Measurements from ENCODE around the gene AVP. TPM values are rescaled to one million over a fixed set of nuclear protein-coding genes. Genes with fewer than 3 reads are reported as not detected.

AVP gene
- total and polyA plus RNA-seq, 9 of the 15 experiments (the other 6 are each of a cell fraction or from before 2014, with no cell fraction given): not detected

- TF ChIP-seq GABPA (tag; conservative IDR thresholded peaks at IDR 0.05; ENCODE audit: low read depth) (no peak), ZNF707 (CRISPR knock-in tag; conservative IDR thresholded peaks at IDR 0.05) (no peak), ZNF77 (CRISPR knock-in tag; IDR thresholded peaks at IDR 0.05) (no peak), FOXK1 (CRISPR knock-in tag; IDR thresholded peaks at IDR 0.05; ENCODE audit: borderline replicate concordance) (no peak), HOXB6 (CRISPR knock-in tag; IDR thresholded peaks at IDR 0.05; ENCODE audit: borderline replicate concordance) (no peak)
- TF ChIP-seq, protein P1, sequence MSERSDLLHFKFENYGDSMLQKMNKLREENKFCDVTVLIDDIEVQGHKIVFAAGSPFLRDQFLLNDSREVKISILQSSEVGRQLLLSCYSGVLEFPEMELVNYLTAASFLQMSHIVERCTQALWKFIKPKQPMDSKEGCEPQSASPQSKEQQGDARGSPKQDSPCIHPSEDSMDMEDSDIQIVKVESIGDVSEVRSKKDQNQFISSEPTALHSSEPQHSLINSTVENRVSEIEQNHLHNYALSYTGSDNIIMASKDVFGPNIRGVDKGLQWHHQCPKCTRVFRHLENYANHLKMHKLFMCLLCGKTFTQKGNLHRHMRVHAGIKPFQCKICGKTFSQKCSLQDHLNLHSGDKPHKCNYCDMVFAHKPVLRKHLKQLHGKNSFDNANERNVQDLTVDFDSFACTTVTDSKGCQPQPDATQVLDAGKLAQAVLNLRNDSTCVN (CRISPR knock-in tag; IDR thresholded peaks at IDR 0.05): no peak
Measured at GRCh38 chr20:3071266-3071609, 13.3 kb downstream of the AVP start (continued).

DNA sequence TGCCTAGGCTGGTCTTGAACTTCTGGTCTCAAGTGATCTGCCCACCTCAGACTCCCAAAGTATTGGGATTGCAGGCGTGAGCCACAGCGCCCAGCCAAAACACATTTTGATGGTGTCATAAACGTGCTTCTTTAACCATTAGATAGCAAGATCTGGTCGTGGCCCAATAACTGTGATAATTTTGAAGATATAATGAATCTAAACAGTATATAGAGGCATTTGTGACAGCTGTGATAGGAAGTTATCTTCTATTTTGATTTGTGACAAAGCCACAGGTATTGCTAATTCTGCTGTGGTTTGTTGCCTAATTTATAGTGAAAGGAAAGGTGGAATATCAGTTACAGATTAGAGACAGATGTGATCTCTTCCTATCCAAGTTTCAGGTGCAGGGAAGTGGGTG, 13.8 kb downstream of the AVP start:
- Histone ChIP-seq H3K9me3 (replicated peaks; ENCODE audit: control insufficient read depth, insufficient read depth, low read depth, low read length) (no peaks in the 10 kb centered on the region), H4K20me1 (replicated peaks; ENCODE audit: control insufficient read depth, insufficient read depth, low read length) (no peaks in the 10 kb centered on the region), H3K27me3 (ENCODE audit: control insufficient read depth in 2 of 2, insufficient read depth in 2 of 2, low read length in 2 of 2) (no peaks in the 10 kb centered on the region), H3K4me2 (ENCODE audit: insufficient read depth, low read length) (no peak overlapping the region), H3K9me1 (ENCODE audit: control insufficient read depth, insufficient read depth, low read length) (no peaks in the 10 kb centered on the region), H3K27ac (ENCODE audit: extremely low read depth, low read depth, low read length) (no peak overlapping the region), H2AFZ (ENCODE audit: low read depth, low read length) (no peak overlapping the region), H3K4me1 (replicated peaks in 1 of 2; ENCODE audit: control insufficient read depth in 2 of 2, insufficient read depth in 2 of 2, low read length in 2 of 2) (peaks cover 4 to 18% of the 10 kb centered on the region in 2 experiments; a peak in 4 of 5 replicates), H3K36me3 (ENCODE audit: control insufficient read depth, insufficient read depth, low read length) (no peaks in the 10 kb centered on the region), H3K4me3 (no peak overlapping the region), H3K79me2 (ENCODE audit: control insufficient read depth, insufficient read depth, low read length) (no peaks in the 10 kb centered on the region), H3K9ac (ENCODE audit: insufficient read depth in 1 of 2, low read depth in 2 of 2, low read length in 2 of 2) (no peak overlapping the region)
- CTCF ChIA-PET (ENCODE audit: low intra/inter-chr PET ratio): no interaction called here
- POLR2A ChIA-PET: no interaction called here
- FAIRE-seq (no peak), DNase-seq (ENCODE audit: extremely low read depth in 1 of 4, low spot score in 3 of 4) (no peak), ATAC-seq (no peak)
- no TSS peak for BruUV-seq (replicated peaks)
- 35% methylated on average over 4 of the region's 4 CpGs for WGBS (ENCODE audit: insufficient coverage, low coverage, missing lambda C conversion rate)
- in situ Hi-C loops (cut with MboI): no loop called here
- intact Hi-C loops (cut with micrococcal nuclease): no loop called here
- TF ChIP-seq, protein P2, sequence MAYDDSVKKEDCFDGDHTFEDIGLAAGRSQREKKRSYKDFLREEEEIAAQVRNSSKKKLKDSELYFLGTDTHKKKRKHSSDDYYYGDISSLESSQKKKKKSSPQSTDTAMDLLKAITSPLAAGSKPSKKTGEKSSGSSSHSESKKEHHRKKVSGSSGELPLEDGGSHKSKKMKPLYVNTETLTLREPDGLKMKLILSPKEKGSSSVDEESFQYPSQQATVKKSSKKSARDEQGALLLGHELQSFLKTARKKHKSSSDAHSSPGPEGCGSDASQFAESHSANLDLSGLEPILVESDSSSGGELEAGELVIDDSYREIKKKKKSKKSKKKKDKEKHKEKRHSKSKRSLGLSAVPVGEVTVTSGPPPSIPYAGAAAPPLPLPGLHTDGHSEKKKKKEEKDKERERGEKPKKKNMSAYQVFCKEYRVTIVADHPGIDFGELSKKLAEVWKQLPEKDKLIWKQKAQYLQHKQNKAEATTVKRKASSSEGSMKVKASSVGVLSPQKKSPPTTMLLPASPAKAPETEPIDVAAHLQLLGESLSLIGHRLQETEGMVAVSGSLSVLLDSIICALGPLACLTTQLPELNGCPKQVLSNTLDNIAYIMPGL (CRISPR knock-in tag; IDR thresholded peaks at IDR 0.05): no peak
- TF ChIP-seq TRIM25 (IDR thresholded peaks at IDR 0.05; ENCODE audit: borderline replicate concordance) (no peak), ADNP (tag; IDR thresholded peaks at IDR 0.05) (no peak), RREB1 (CRISPR knock-in tag; IDR thresholded peaks at IDR 0.05) (no peak)

All from K562 (cell line).